Measurements from ENCODE around the gene DNAL1. TPM values are rescaled to one million over a fixed set of nuclear protein-coding genes. Genes with fewer than 3 reads are reported as not detected.

The DNAL1 gene
- total and polyA plus RNA-seq, 2 of the 13 experiments (the other 11 are each of a cell fraction or from before 2014, with no cell fraction given) = 1.4 to 13.3 TPM

- TF ChIP-seq POGK (CRISPR knock-in tag; conservative IDR thresholded peaks at IDR 0.05) (no peak), NR2F1 (CRISPR knock-in tag; IDR thresholded peaks at IDR 0.05) (peak; percentile 81 to 89), HMG20B (CRISPR knock-in tag; conservative IDR thresholded peaks at IDR 0.05) (no peak), DZIP1 (CRISPR knock-in tag; IDR thresholded peaks at IDR 0.05) (no peak), ZNF382 (CRISPR knock-in tag; IDR thresholded peaks at IDR 0.05; ENCODE audit: borderline replicate concordance) (no peak), ZNF790 (CRISPR knock-in tag; IDR thresholded peaks at IDR 0.05; ENCODE audit: borderline replicate concordance) (no peak), AKAP8 (CRISPR knock-in tag; IDR thresholded peaks at IDR 0.05) (no peak), ZFY (CRISPR knock-in tag; IDR thresholded peaks at IDR 0.05) (no peak), MTA1 (CRISPR knock-in tag; IDR thresholded peaks at IDR 0.05; ENCODE audit: borderline replicate concordance) (no peak), HOXA5 (CRISPR knock-in tag; IDR thresholded peaks at IDR 0.05) (no peak), ARNT2 (CRISPR knock-in tag; IDR thresholded peaks at IDR 0.05; ENCODE audit: low read depth) (no peak), STAG1 (CRISPR knock-in tag; IDR thresholded peaks at IDR 0.05) (peak; percentile 98), POLR2AphosphoS2 (IDR thresholded peaks at IDR 0.05; ENCODE audit: low read depth, low read length) (no peak), ZNF124 (CRISPR knock-in tag; IDR thresholded peaks at IDR 0.05) (no peak), ZSCAN22 (CRISPR knock-in tag; IDR thresholded peaks at IDR 0.05) (no peak), TAF1 (CRISPR knock-in tag; IDR thresholded peaks at IDR 0.05) (no peak)
- TF ChIP-seq, protein P1, sequence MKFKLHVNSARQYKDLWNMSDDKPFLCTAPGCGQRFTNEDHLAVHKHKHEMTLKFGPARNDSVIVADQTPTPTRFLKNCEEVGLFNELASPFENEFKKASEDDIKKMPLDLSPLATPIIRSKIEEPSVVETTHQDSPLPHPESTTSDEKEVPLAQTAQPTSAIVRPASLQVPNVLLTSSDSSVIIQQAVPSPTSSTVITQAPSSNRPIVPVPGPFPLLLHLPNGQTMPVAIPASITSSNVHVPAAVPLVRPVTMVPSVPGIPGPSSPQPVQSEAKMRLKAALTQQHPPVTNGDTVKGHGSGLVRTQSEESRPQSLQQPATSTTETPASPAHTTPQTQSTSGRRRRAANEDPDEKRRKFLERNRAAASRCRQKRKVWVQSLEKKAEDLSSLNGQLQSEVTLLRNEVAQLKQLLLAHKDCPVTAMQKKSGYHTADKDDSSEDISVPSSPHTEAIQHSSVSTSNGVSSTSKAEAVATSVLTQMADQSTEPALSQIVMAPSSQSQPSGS (CRISPR knock-in tag; IDR thresholded peaks at IDR 0.05) = no peak
- TF ChIP-seq, protein P2, sequence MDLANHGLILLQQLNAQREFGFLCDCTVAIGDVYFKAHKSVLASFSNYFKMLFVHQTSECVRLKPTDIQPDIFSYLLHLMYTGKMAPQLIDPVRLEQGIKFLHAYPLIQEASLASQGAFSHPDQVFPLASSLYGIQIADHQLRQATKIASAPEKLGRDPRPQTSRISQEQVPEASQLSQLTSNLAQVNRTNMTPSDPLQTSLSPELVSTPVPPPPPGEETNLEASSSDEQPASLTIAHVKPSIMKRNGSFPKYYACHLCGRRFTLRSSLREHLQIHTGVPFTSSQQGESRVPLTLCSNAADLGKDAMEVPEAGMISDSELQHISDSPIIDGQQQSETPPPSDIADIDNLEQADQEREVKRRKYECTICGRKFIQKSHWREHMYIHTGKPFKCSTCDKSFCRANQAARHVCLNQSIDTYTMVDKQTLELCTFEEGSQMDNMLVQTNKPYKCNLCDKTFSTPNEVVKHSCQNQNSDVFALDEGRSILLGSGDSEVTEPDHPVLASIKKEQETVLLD (CRISPR knock-in tag; IDR thresholded peaks at IDR 0.05; ENCODE audit: low read depth) = no peak
- TF ChIP-seq, protein P3, sequence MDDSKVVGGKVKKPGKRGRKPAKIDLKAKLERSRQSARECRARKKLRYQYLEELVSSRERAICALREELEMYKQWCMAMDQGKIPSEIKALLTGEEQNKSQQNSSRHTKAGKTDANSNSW (CRISPR knock-in tag; IDR thresholded peaks at IDR 0.05; ENCODE audit: borderline replicate concordance) = no peak
Observed at GRCh38 chr14:73728717-73729330, 84.0 kb downstream of the DNAL1 start (continued).

Measured in HepG2 (cell line).